Lung (tissue), 12 donors: Measurements from ENCODE around the gene DCLRE1C. TPM values are rescaled to one million over a fixed set of nuclear protein-coding genes. Genes with fewer than 3 reads are reported as not detected.
A peak's percentile ranks its signal among the peaks of the same experiment; 100 is the strongest.
"Not testable (repeated sequence)": the region's sequence is repeated elsewhere in the genome, so short reads cannot be mapped to it uniquely, and the experiment has no call there.

Source experiments
- ATAC-seq: fragments of 200-7000 bp; cut with Tn5 transposase; one replicate; pipeline ENCODE4 v1.9.1; 2020; ENCODE audit warnings: moderate number of reproducible peaks; ENCODE audit not compliant: insufficient read depth, low FRiP score
- DNase-seq, 3 donors: peaks; one replicate each; pipeline ENCODE4 v3.0.0-alpha.2; 2013 to 2017
- H3K27ac ChIP-seq, 2 donors: one replicate each; pipeline ENCODE4 v1.5.1; 2013; ENCODE audit warnings: mild to moderate bottlenecking in 2 of 2, moderate library complexity in 2 of 2, control low read depth in 1 of 2, inconsistent platforms in 1 of 2, low read depth in 1 of 2, low read length in 1 of 2
- H3K27me3 ChIP-seq, 3 donors: one replicate each; pipeline ENCODE4 v1.5.1; 2013; ENCODE audit warnings: low read length in 2 of 3; ENCODE audit not compliant: control insufficient read depth in 3 of 3, insufficient read depth in 3 of 3
- H3K36me3 ChIP-seq, 4 donors: one replicate each; pipeline ENCODE4 v1.5.1; 2013; ENCODE audit warnings: low read length in 4 of 4, mild to moderate bottlenecking in 1 of 4, moderate library complexity in 1 of 4; ENCODE audit not compliant: control insufficient read depth in 4 of 4, insufficient read depth in 4 of 4
- H3K4me1 ChIP-seq, 5 donors: one replicate each; pipeline ENCODE4 v1.5.1; 2013; ENCODE audit warnings: low read length in 5 of 5, mild to moderate bottlenecking in 2 of 5, moderate library complexity in 1 of 5; ENCODE audit not compliant: control insufficient read depth in 5 of 5, insufficient read depth in 5 of 5
- H3K4me3 ChIP-seq: one replicate; pipeline ENCODE4 v1.5.1; 2013; ENCODE audit warnings: mild to moderate bottlenecking, control low read depth, moderate library complexity
- H3K9ac ChIP-seq, 2 donors: one replicate each; pipeline ENCODE4 v1.5.1; 2013; ENCODE audit warnings: low read length in 2 of 2, control low read depth in 1 of 2; ENCODE audit not compliant: insufficient read depth in 1 of 2
- H3K9me3 ChIP-seq, 4 donors: one replicate each; pipeline ENCODE4 v1.5.1; 2013; ENCODE audit warnings: low read length in 3 of 4, mild to moderate bottlenecking in 1 of 4, moderate library complexity in 1 of 4; ENCODE audit not compliant: control insufficient read depth in 4 of 4, insufficient read depth in 3 of 4
- CTCF ChIP-seq: IDR thresholded peaks from 2 replicates; pipeline ENCODE4 v1.5.1; 2012; ENCODE audit warnings: mild to moderate bottlenecking; ENCODE audit errors: control extremely low read depth, extremely low read depth
- WGBS, 2 donors: extraction: QIAGEN DNeasy Blood & Tissue Kit; methylation state at CpG; one replicate each; pipeline ENCODE4 v1.1.7; 2013; 5-methylcytosine and 5-hydroxymethylcytosine counted together
- polyA plus RNA-seq, 2 donors: library from polyadenylated mRNA; stranded (reverse); fragments of 200-250 nt; gene quantifications; one replicate each; pipeline ENCODE4 v1.2.1, GENCODE V29; 2013
- total RNA-seq, 2 donors: library from RNA; depleted of rRNA in 1 of 2; stranded (reverse); fragments of >200 nt in 1 of 2; gene quantifications; one replicate each; pipeline ENCODE4 v1.2.1, GENCODE V29; 2014 to 2021
- donor health status: control.
- donor health status: control.
- donor health status: Bipolar disorder and iron deficiency.
- donor health status: healthy.
- donor health status: DM: yes; HTN: yes; CAD: no.

The DCLRE1C gene
- total and polyA plus RNA-seq, 4 donors, result 3.0 to 14.9 (median 7.7) TPM

DNA sequence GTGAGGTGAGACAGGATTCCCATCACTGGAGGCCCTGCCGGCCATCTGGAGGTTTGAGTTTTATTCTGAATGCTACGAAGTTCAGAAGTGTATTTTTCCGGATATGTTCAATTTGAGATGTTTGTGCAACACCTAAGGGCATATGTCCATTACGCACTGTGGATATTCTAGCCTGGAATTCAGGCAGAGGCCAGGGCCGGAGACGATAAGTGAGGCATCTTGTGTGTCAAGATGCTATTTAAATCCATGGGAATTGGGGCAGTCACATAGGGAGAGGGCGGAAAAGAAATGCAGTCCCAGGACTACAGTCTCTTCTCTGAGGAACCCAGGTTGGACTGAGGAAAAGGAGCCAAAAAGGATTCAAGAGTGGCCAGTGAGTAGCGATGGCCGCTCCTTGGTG lies 77.1 kb downstream of the DCLRE1C start:
- no peak for ATAC-seq
- no peak for TF ChIP-seq CTCF
- 89 to 95% methylated on average over 9 of the region's 9 CpGs for WGBS, 2 donors
- peak overlapping the region in 1 of 2 donors; percentile 84 for H3K9ac ChIP-seq
- H3K27me3 ChIP-seq, result no peaks in the 10 kb centered on the region
- H3K27ac ChIP-seq, result no peak overlapping the region
- DNase-seq, result peak in 1 of 3 donors; percentile 5
- H3K4me1 ChIP-seq, result peaks cover 0 to 28% (median 7%) of the 10 kb centered on the region in 5 donors
- no peaks in the 10 kb centered on the region for H3K9me3 ChIP-seq
- peaks cover 0 to 2% (median under 1%) of the 10 kb centered on the region in 4 donors for H3K36me3 ChIP-seq
- H3K4me3 ChIP-seq, result no peak overlapping the region

DNA sequence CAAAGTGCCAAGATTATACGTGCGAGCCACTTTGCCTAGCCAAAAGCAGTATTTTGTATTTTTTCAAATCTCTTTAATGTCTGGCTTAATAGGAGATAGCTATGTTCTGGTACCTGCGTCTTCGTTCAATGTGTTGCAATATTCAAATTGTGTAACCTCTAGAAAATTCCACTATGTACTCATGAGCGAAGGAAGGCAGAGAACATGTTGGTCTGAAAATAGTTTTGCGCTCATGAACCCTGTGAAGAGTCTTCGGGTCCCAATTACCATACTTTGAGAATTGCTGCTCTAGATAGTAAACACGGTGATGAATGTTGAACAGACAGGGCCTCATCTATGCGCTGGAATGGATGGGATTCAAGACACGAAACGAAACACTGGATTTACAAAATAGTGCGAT lies 78.0 kb downstream of the DCLRE1C start:
- no peak overlapping the region for H3K4me3 ChIP-seq

DNA sequence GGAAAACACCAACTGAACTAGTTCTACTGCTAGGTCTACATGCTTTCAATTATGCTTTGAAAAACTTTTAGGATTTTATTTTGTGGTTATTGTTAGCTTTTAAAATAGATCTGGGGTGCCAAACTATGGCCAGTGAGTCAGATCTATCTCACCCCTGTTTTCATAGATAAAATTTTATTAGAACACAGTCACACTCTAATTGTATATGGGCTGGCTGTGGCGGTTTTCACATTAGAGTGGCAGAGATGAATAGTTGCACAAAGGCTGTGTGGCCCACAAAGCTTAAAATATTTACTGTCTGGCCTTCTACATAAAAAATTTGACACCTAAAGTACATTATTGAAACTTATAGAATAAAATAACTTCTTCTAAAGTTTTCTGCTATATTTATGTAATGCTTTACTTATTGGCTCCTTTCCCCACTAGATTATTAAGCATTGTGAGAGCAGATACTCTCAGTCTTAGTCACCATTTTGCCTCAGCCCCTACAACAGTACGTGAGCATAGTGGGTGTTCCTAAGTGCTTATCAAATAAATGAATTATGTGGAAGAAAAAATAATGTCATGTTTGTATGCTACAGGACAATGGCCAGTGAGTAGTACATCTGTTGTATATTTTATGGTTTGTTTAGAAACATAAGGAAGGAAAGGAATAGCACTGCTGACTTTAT lies 80.7 kb downstream of the DCLRE1C start:
- Histone ChIP-seq H3K27me3 (no peaks in the 10 kb centered on the region), H3K4me1 (peaks cover 0 to 14% (median 2%) of the 10 kb centered on the region in 5 donors), H3K4me3 (no peak overlapping the region), H3K36me3 (peaks cover 0 to 14% (median 6%) of the 10 kb centered on the region in 4 donors), H3K9ac (no peak overlapping the region), H3K27ac (no peak overlapping the region), H3K9me3 (no peaks in the 10 kb centered on the region)
- TF ChIP-seq CTCF, result no peak
- WGBS, 2 donors, result 74 to 78% methylated on average over 2 of the region's 2 CpGs
- DNase-seq, result peak in 1 of 3 donors; percentile 7
- ATAC-seq, result no peak

More for the DNA sequence above, 78.0 kb downstream of the DCLRE1C start:
- Histone ChIP-seq H3K27me3 (no peaks in the 10 kb centered on the region), H3K9me3 (no peaks in the 10 kb centered on the region), H3K36me3 (peaks cover 0 to 3% (median under 1%) of the 10 kb centered on the region in 4 donors), H3K9ac (no peak overlapping the region), H3K4me1 (peaks cover 0 to 27% (median 7%) of the 10 kb centered on the region in 5 donors), H3K27ac (no peak overlapping the region)
- WGBS, 2 donors, result 84 to 88% methylated on average over 12 of the region's 12 CpGs
- DNase-seq, result no peak
- TF ChIP-seq CTCF, result no peak
- no peak for ATAC-seq

DNA sequence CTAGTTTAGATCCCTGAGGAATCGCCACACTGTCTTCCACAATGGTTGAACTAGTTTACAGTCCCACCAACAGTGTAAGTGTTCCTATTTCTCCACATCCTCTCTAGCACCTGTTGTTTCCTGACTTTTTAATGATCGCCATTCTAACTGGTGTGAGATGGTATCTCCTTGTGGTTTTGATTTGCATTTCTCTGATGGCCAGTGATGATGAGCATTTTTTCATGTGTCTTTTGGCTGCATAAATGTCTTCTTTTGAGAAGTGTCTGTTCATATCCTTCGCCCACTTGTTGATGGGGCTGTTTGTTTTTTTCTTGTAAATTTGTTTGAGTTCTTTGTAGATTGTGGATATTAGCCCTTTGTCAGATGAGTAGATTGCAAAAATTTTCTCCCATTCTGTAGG lies 89.0 kb downstream of the DCLRE1C start:
- WGBS, 2 donors, result 90 to 97% methylated on average over 3 of the region's 3 CpGs
- H3K36me3 ChIP-seq, result peaks cover 4 to 26% (median 9%) of the 10 kb centered on the region in 4 donors
- H3K9ac ChIP-seq, H3K4me3 ChIP-seq, H3K27ac ChIP-seq, H3K4me1 ChIP-seq, H3K27me3 ChIP-seq, DNase-seq, ATAC-seq, H3K9me3 ChIP-seq: not testable (repeated sequence)

DNA sequence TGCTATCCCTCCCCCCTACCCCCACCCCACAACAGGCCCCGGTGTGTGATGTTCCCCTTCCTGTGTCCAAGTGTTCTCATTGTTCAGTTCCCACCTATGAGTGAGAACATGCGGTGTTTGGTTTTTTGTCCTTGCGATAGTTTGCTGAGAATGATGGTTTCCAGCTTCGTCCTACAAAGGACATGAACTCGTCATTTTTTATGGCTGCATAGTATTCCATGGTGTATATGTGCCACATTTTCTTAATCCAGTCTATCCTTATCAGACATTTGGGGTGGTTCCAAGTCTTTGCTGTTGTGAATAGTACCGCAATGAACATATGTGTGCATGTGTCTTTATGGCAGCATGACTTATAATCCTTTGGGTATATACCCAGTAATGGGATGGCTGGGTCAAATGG lies 89.4 kb downstream of the DCLRE1C start:
- not testable (repeated sequence) for H3K9ac ChIP-seq, H3K27me3 ChIP-seq, ATAC-seq, H3K9me3 ChIP-seq, H3K27ac ChIP-seq, DNase-seq, H3K4me3 ChIP-seq, H3K4me1 ChIP-seq
- peaks cover 4 to 23% (median 8%) of the 10 kb centered on the region in 4 donors for H3K36me3 ChIP-seq
- 93 to 98% methylated on average over 5 to 6 of the region's 6 CpGs for whole genome bisulfite sequencing, 2 donors
